Measurements from ENCODE around the gene ZNF341. TPM values are rescaled to one million over a fixed set of nuclear protein-coding genes. Genes with fewer than 3 reads are reported as not detected.

ZNF341 gene
- total RNA-seq, 4 donors from 2014 or later, result 2.5 to 13.5 (median 3.6) TPM

GRCh38 chr20:33757458-33757857, 25.7 kb downstream of the ZNF341 start:
- no peaks in the 10 kb centered on the region for H3K4me1 ChIP-seq
- H3K27ac ChIP-seq, result no peak overlapping the region
- no peaks in the 10 kb centered on the region for H3K9me3 ChIP-seq
- H3K27me3 ChIP-seq, result no peaks in the 10 kb centered on the region
- TF ChIP-seq POLR2A (IDR thresholded peaks at IDR 0.05), result no peak
- TF ChIP-seq, protein P1, sequence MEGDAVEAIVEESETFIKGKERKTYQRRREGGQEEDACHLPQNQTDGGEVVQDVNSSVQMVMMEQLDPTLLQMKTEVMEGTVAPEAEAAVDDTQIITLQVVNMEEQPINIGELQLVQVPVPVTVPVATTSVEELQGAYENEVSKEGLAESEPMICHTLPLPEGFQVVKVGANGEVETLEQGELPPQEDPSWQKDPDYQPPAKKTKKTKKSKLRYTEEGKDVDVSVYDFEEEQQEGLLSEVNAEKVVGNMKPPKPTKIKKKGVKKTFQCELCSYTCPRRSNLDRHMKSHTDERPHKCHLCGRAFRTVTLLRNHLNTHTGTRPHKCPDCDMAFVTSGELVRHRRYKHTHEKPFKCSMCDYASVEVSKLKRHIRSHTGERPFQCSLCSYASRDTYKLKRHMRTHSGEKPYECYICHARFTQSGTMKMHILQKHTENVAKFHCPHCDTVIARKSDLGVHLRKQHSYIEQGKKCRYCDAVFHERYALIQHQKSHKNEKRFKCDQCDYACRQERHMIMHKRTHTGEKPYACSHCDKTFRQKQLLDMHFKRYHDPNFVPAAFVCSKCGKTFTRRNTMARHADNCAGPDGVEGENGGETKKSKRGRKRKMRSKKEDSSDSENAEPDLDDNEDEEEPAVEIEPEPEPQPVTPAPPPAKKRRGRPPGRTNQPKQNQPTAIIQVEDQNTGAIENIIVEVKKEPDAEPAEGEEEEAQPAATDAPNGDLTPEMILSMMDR (IDR thresholded peaks at IDR 0.05), result no peak
- H3K4me3 ChIP-seq, result no peak overlapping the region
- DNase-seq, result no peak
- H3K36me3 ChIP-seq, result peaks cover 0 to 30% (median 0%) of the 10 kb centered on the region in 3 donors

- Histone ChIP-seq H3K27ac (no peak overlapping the region), H3K4me3 (no peak overlapping the region), H3K9me3 (no peaks in the 10 kb centered on the region), H3K36me3 (peaks cover 0 to 15% (median 0%) of the 10 kb centered on the region in 3 donors), H3K27me3 (no peaks in the 10 kb centered on the region), H3K4me1 (no peaks in the 10 kb centered on the region)
- no peak for DNase-seq
- no peak for TF ChIP-seq POLR2A (IDR thresholded peaks at IDR 0.05)
- TF ChIP-seq, protein P1 (IDR thresholded peaks at IDR 0.05), result no peak
Measured at GRCh38 chr20:33761698-33762250, 30.0 kb downstream of the ZNF341 start.

DNA sequence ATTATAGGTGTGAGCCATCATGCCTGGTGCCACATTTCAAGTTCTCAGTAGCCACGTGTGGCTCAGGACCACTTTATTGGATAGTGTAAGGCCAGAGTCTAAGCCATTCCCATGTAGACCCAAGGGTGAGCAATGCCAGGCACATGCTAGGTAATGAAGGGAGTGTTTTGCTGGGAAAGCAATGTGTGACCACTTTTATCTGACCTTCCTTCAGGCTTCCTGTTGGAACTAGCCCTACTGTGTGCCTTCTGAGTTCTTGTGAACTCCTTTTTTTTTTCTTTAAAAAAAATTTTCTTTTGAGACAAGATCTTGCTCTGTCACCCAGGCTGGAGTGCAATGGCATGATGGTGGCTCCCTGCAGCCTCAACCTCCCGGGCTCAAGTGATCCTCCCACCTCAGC, 33.3 kb downstream of the ZNF341 start:
- H3K9me3 ChIP-seq, result no peaks in the 10 kb centered on the region
- DNase-seq, result no peak

DNA sequence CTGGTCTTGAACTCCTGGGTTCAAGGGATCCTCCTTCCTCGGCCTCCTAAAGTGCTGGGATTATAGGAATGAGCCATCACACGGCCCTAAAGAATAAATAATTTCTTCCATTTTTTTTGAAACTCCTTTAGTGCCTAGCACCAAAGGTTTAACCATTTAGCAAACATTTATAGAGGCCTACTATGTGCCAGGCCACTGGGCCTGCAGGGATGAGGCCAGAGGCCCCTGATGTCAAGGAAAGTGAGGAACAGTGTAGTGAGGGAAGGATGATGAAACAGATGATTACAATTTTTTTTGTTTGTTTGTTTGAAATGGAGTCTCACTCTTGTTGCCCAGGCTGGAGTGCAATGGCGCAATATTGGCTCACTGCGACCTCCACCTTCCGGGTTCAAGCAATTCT, 33.8 kb downstream of the ZNF341 start:
- no peak for TF ChIP-seq POLR2A (IDR thresholded peaks at IDR 0.05)
- TF ChIP-seq, protein P1 (IDR thresholded peaks at IDR 0.05), result no peak
- no peak for DNase-seq
- H3K36me3 ChIP-seq, result peaks cover 0 to 20% (median 0%) of the 10 kb centered on the region in 3 donors
- H3K4me3 ChIP-seq, result no peak overlapping the region
- no peaks in the 10 kb centered on the region for H3K27me3 ChIP-seq
- H3K4me1 ChIP-seq, result no peaks in the 10 kb centered on the region
- no peaks in the 10 kb centered on the region for H3K9me3 ChIP-seq
- H3K27ac ChIP-seq, result no peak overlapping the region

More for the DNA sequence above, 33.3 kb downstream of the ZNF341 start:
- H3K27me3 ChIP-seq, result no peaks in the 10 kb centered on the region
- no peak overlapping the region for H3K4me3 ChIP-seq
- H3K4me1 ChIP-seq, result no peaks in the 10 kb centered on the region
- peaks cover 0 to 20% (median 0%) of the 10 kb centered on the region in 3 donors for H3K36me3 ChIP-seq
- no peak overlapping the region for H3K27ac ChIP-seq
- no peak for TF ChIP-seq POLR2A (IDR thresholded peaks at IDR 0.05)
- TF ChIP-seq, protein P1 (IDR thresholded peaks at IDR 0.05), result no peak

DNA sequence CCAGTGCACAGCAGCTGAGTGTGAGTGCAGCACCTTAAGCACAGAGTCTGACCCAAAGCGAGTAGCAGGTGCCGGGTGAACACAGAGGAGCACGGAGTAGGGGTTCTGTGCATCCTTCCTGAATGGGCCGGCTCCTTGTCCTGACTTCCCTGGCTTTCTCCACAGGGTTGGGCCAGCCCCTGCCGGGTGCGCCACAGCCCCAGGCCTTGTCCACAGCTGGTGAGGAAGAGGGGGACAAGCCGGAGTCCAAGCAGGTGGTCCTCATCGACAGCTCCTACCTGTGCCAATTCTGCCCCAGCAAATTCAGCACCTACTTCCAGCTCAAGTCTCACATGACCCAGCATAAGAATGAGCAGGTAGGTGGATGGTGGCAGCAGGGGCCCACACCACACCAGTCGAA, 34.9 kb downstream of the ZNF341 start:
- no peak for DNase-seq
- H3K36me3 ChIP-seq, result peaks cover 0 to 20% (median 0%) of the 10 kb centered on the region in 3 donors
- TF ChIP-seq POLR2A (IDR thresholded peaks at IDR 0.05), result no peak
- TF ChIP-seq, protein P1 (IDR thresholded peaks at IDR 0.05), result no peak

DNA sequence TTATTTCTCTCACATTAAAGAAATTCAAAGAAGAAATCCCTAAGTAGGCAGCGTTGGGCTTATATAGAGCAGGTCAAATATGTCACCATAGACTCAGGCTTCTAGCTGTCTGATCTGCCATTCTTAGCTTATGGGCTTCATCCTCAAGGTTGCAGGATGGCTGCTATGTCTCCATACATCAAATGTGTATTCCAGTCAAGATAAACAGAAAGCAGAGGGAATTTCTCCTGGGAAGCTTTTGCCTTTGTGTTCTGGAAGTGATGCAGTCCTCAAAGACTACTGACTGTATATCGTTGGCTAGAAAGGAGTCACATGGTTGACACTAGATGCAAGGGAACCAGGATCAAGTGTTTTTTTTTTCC, 36.0 kb downstream of the ZNF341 start:
- TF ChIP-seq POLR2A (IDR thresholded peaks at IDR 0.05), result no peak
- TF ChIP-seq, protein P1 (IDR thresholded peaks at IDR 0.05), result no peak
- Histone ChIP-seq H3K4me3 (no peak overlapping the region), H3K9me3 (no peaks in the 10 kb centered on the region), H3K27ac (no peak overlapping the region), H3K4me1 (no peaks in the 10 kb centered on the region), H3K27me3 (no peaks in the 10 kb centered on the region), H3K36me3 (peaks cover 0 to 20% (median 0%) of the 10 kb centered on the region in 3 donors)
- DNase-seq, result no peak

More for the DNA sequence above, 34.9 kb downstream of the ZNF341 start:
- no peaks in the 10 kb centered on the region for H3K27me3 ChIP-seq
- H3K9me3 ChIP-seq, result no peaks in the 10 kb centered on the region
- H3K27ac ChIP-seq, result no peak overlapping the region
- H3K4me1 ChIP-seq, result no peaks in the 10 kb centered on the region
- H3K4me3 ChIP-seq, result no peak overlapping the region

Data from Peyer's patch (tissue), 4 donors.